Measurements from ENCODE around the gene GNPDA1. TPM values are rescaled to one million over a fixed set of nuclear protein-coding genes. Genes with fewer than 3 reads are reported as not detected.
A peak's percentile ranks its signal among the peaks of the same experiment; 100 is the strongest.

Gene GNPDA1
- total and polyA plus RNA-seq, 9 of the 15 experiments (the other 6 are each of a cell fraction or from before 2014, with no cell fraction given) = 14.1 to 145 (median 52.2) TPM

GRCh38 chr5:141968914-141969608 is 43.8 kb downstream of the GNPDA1 start, which contains the start of gene RNF14 (continued):
- TF ChIP-seq ZNF592 (IDR thresholded peaks at IDR 0.05) (no peak), ARID1B (IDR thresholded peaks at IDR 0.05) (peak; percentile 58), HMGN3 (IDR thresholded peaks at IDR 0.05; ENCODE audit: borderline replicate concordance, extremely low read depth, insufficient read length, low read depth, low read length) (peak; percentile 93), MLX (CRISPR knock-in tag; conservative IDR thresholded peaks at IDR 0.05) (peak; percentile 30 to 84; a peak in 2 of 4 replicates), HNRNPLL (IDR thresholded peaks at IDR 0.05; ENCODE audit: low read depth, low read length, poor library complexity, severe bottlenecking) (peak; percentile 78), TAF1 (IDR thresholded peaks at IDR 0.05; ENCODE audit: control insufficient read depth, extremely low read depth, insufficient read depth, low read length, severe bottlenecking) (peak; percentile 94), HMGXB4 (CRISPR knock-in tag; IDR thresholded peaks at IDR 0.05) (peak; percentile 89), CHD2 (IDR thresholded peaks at IDR 0.05; ENCODE audit: low read depth, low read length) (no peak), MECOM (CRISPR knock-in tag; IDR thresholded peaks at IDR 0.05) (0 out of 2 replicates have a peak, but pooled peaks have one; percentile 11), RFX7 (CRISPR knock-in tag; IDR thresholded peaks at IDR 0.05) (no peak), ZBTB33 (CRISPR knock-in tag; IDR thresholded peaks at IDR 0.05) (peak; percentile 1), ZNF23 (CRISPR knock-in tag; IDR thresholded peaks at IDR 0.05) (no peak), ESRRA (IDR thresholded peaks at IDR 0.05; ENCODE audit: borderline replicate concordance, low read depth) (peak; percentile 89), CHCHD3 (CRISPR knock-in tag; IDR thresholded peaks at IDR 0.05) (peak; percentile 72; the same call in 1 of the 2 replicates), PHF8 (IDR thresholded peaks at IDR 0.05; ENCODE audit: borderline replicate concordance, low read length) (peak; percentile 99), NR0B1 (IDR thresholded peaks at IDR 0.05; ENCODE audit: partially characterized antibody) (no peak)
